Measurements from ENCODE around the gene ALX4. TPM values are rescaled to one million over a fixed set of nuclear protein-coding genes. Genes with fewer than 3 reads are reported as not detected.

ALX4 gene
- total and polyA plus RNA-seq, 7 experiments from 2014 or later, result 0.04 TPM; not detected in 6

DNA sequence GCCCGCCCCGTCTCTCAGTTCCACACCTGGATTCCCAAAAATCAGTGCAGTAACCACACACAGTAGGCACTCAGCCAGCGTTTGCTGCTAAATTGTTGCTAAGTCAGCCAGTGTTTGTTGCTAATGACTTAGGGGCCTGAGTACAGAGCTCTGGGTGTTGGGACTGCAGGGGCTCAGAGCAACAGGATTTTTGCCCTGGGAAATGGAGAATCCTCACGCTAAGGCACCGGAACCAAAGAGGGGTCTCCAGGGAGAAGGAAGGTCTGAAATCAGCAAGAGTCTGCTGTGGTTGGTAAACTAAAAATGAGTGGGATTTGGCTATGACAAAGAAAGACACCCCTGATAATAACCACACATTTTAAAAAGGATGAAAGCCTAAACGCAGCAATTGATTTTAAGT lies 22.7 kb upstream of the ALX4 start:
- intact Hi-C loops (cut with micrococcal nuclease), result no loop called here
- no peak overlapping the region for H3K27ac Mint-ChIP-seq
- CTCF ChIA-PET, result no interaction called here
- H3K4me3 Mint-ChIP-seq, result peak overlapping the region in 1 of 10 donors; percentile 11
- peaks cover 0 to 1% (median 0%) of the 10 kb centered on the region in 7 donors for H3K4me1 Mint-ChIP-seq
- H3K36me3 Mint-ChIP-seq, result no peaks in the 10 kb centered on the region
- no peak for DNase-seq
- no peaks in the 10 kb centered on the region for H3K36me3 ChIP-seq (ENCODE audit: control insufficient read depth in 2 of 3, insufficient read depth in 3 of 3, low read length in 3 of 3)
- H3K27me3 Mint-ChIP-seq, result peaks cover 59 to 86% (median 74%) of the 10 kb centered on the region in 5 donors
- H3K9me3 Mint-ChIP-seq, result no peaks in the 10 kb centered on the region
- ATAC-seq, result no peak
- POLR2A ChIA-PET, result no interaction called here
- H3K9me3 ChIP-seq (ENCODE audit: control insufficient read depth in 2 of 3, low read length in 3 of 3), result no peaks in the 10 kb centered on the region
- H3K27ac ChIP-seq (ENCODE audit: low read depth, low read length), result no peak overlapping the region
- H3K4me1 ChIP-seq (ENCODE audit: control insufficient read depth in 2 of 2, insufficient read depth in 2 of 2, low read length in 2 of 2), result no peaks in the 10 kb centered on the region
- H3K27me3 ChIP-seq (ENCODE audit: control insufficient read depth in 2 of 2, insufficient read depth in 2 of 2, low read length in 2 of 2), result no peaks in the 10 kb centered on the region
- H3K4me3 ChIP-seq (ENCODE audit: low read length), result no peak overlapping the region

DNA sequence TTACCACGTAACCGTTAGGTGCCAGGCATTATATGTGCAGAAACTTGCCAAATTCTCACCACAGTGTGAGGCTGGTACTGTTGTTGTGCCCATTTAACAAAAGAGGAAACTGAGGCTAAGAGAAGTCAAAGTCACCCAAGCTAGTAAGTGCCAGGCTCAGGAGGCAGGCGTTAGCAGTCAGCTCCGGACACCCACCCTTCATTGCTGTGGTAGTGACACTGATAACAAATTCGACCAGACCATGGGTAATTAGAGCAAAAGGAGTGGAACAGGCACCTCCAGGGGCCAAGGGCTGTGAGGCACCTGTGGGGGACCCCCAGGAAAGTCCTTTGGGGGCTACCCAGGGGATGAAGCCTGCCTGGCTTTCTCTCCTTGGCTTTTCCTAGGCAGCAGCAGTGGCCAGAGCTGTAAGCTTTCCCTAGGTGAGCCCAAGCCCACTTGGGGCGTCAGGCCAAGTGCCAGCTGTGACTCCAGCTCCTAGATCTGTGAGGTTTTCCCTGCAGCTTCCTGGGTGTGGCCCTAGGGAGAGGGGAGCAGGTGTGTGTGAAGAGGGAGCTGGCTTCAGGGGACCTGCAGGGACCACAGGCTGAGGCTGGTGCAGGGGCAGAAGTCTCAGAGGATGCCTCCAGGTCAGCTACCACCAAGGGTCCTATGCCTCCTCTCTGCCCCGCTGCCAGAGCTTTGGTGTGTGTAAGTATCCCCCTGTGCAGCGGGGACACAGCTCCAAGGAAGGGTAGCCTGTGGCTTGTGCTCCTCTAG lies 19.7 kb upstream of the ALX4 start:
- no peak overlapping the region for H3K4me3 ChIP-seq (ENCODE audit: low read length)
- H3K9me3 ChIP-seq (ENCODE audit: control insufficient read depth in 2 of 3, low read length in 3 of 3), result no peaks in the 10 kb centered on the region
- DNase-seq, result no peak
- peaks cover 0 to 1% (median 0%) of the 10 kb centered on the region in 11 donors for H3K9me3 Mint-ChIP-seq
- no peaks in the 10 kb centered on the region for H3K27me3 ChIP-seq (ENCODE audit: control insufficient read depth in 2 of 2, insufficient read depth in 2 of 2, low read length in 2 of 2)
- peak overlapping the region in 1 of 9 donors; percentile 39 for H3K27ac Mint-ChIP-seq
- ATAC-seq, result no peak
- intact Hi-C loops (cut with micrococcal nuclease), result no loop called here
- H3K4me3 Mint-ChIP-seq, result no peak overlapping the region
- peaks cover 0 to 3% (median 0%) of the 10 kb centered on the region in 7 donors for H3K4me1 Mint-ChIP-seq
- ChIA-PET CTCF (no interaction called here), POLR2A (no interaction called here)
- no peaks in the 10 kb centered on the region for H3K36me3 Mint-ChIP-seq
- H3K27ac ChIP-seq (ENCODE audit: low read depth, low read length), result no peak overlapping the region
- no peaks in the 10 kb centered on the region for H3K4me1 ChIP-seq (ENCODE audit: control insufficient read depth in 2 of 2, insufficient read depth in 2 of 2, low read length in 2 of 2)
- H3K27me3 Mint-ChIP-seq, result peaks cover 58 to 89% (median 72%) of the 10 kb centered on the region in 5 donors
- H3K36me3 ChIP-seq (ENCODE audit: control insufficient read depth in 2 of 3, insufficient read depth in 3 of 3, low read length in 3 of 3), result no peaks in the 10 kb centered on the region

DNA sequence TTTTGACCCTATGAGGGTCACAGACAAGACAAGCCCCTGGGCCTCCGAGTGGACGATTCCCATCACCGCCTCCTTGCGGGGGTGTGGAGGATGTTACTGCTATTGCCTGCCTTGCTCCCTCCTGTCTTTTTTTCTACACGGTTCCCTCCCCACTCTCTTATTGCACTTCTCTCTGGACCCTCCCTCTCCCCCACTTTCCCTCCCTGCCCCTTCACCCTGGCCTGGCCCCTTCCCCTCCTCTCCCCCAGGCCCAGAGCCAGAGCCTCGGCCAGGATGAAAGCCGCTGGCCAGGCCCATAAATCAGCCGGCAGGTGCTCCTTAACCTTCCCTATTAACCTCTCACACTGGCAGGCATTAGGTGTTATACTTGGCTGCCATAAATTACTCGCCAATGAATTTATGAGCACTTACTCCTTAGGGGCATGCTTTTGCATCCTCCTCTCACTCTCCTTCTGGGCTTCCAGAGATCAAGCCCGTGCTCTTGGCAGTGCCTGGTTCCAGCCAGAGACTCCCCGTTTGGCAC lies 18.3 kb upstream of the ALX4 start:
- peaks cover 63 to 91% (median 77%) of the 10 kb centered on the region in 5 donors for H3K27me3 Mint-ChIP-seq
- H3K27ac ChIP-seq (ENCODE audit: low read depth, low read length), result no peak overlapping the region
- no peak overlapping the region for H3K4me3 Mint-ChIP-seq
- no peaks in the 10 kb centered on the region for H3K36me3 ChIP-seq (ENCODE audit: control insufficient read depth in 2 of 3, insufficient read depth in 3 of 3, low read length in 3 of 3)
- H3K9me3 Mint-ChIP-seq, result peaks cover 0 to 1% (median 0%) of the 10 kb centered on the region in 11 donors
- intact Hi-C loops (cut with micrococcal nuclease), result no loop called here
- peaks cover 0 to 3% (median 0%) of the 10 kb centered on the region in 7 donors for H3K4me1 Mint-ChIP-seq
- H3K9me3 ChIP-seq (ENCODE audit: control insufficient read depth in 2 of 3, low read length in 3 of 3), result no peaks in the 10 kb centered on the region
- H3K36me3 Mint-ChIP-seq, result no peaks in the 10 kb centered on the region
- H3K4me3 ChIP-seq (ENCODE audit: low read length), result no peak overlapping the region
- ATAC-seq, result no peak
- ChIA-PET POLR2A (no interaction called here), CTCF (no interaction called here)
- no peak overlapping the region for H3K27ac Mint-ChIP-seq
- H3K4me1 ChIP-seq (ENCODE audit: control insufficient read depth in 2 of 2, insufficient read depth in 2 of 2, low read length in 2 of 2), result no peaks in the 10 kb centered on the region
- no peaks in the 10 kb centered on the region for H3K27me3 ChIP-seq (ENCODE audit: control insufficient read depth in 2 of 2, insufficient read depth in 2 of 2, low read length in 2 of 2)
- no peak for DNase-seq

DNA sequence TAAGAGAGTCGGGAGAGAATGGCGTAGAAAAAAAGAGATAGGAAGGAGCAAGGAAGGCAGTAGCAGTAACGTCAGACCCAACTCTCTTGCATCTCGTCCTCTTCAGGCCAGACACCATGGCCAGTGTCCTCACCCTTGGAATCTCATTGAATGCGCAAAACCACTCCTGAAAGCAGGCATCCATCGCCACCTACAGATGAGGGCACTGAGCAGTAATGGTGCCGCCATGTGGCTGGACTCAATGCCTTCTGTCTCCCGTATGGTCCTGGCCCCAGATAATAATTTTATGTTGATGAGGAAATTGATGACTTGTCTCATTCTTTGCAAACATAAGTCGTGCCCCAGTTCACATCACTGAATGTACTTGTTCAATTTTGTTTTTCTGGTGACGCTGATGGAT lies 17.8 kb upstream of the ALX4 start:
- ATAC-seq, result no peak
- Mint-ChIP-seq H3K27ac (no peak overlapping the region), H3K36me3 (no peaks in the 10 kb centered on the region), H3K27me3 (peaks cover 66 to 94% (median 76%) of the 10 kb centered on the region in 5 donors), H3K9me3 (peaks cover 0 to 1% (median 0%) of the 10 kb centered on the region in 11 donors), H3K4me3 (no peak overlapping the region), H3K4me1 (peaks cover 0 to 3% (median 0%) of the 10 kb centered on the region in 7 donors)
- POLR2A ChIA-PET, result no interaction called here
- intact Hi-C loops (cut with micrococcal nuclease), result no loop called here
- no peaks in the 10 kb centered on the region for H3K36me3 ChIP-seq (ENCODE audit: control insufficient read depth in 2 of 3, insufficient read depth in 3 of 3, low read length in 3 of 3)
- H3K9me3 ChIP-seq (ENCODE audit: control insufficient read depth in 2 of 3, low read length in 3 of 3), result no peaks in the 10 kb centered on the region
- no peak for DNase-seq
- CTCF ChIA-PET, result no interaction called here
- no peak overlapping the region for H3K27ac ChIP-seq (ENCODE audit: low read depth, low read length)
- H3K27me3 ChIP-seq (ENCODE audit: control insufficient read depth in 2 of 2, insufficient read depth in 2 of 2, low read length in 2 of 2), result no peaks in the 10 kb centered on the region
- H3K4me3 ChIP-seq (ENCODE audit: low read length), result no peak overlapping the region
- H3K4me1 ChIP-seq (ENCODE audit: control insufficient read depth in 2 of 2, insufficient read depth in 2 of 2, low read length in 2 of 2), result no peaks in the 10 kb centered on the region

DNA sequence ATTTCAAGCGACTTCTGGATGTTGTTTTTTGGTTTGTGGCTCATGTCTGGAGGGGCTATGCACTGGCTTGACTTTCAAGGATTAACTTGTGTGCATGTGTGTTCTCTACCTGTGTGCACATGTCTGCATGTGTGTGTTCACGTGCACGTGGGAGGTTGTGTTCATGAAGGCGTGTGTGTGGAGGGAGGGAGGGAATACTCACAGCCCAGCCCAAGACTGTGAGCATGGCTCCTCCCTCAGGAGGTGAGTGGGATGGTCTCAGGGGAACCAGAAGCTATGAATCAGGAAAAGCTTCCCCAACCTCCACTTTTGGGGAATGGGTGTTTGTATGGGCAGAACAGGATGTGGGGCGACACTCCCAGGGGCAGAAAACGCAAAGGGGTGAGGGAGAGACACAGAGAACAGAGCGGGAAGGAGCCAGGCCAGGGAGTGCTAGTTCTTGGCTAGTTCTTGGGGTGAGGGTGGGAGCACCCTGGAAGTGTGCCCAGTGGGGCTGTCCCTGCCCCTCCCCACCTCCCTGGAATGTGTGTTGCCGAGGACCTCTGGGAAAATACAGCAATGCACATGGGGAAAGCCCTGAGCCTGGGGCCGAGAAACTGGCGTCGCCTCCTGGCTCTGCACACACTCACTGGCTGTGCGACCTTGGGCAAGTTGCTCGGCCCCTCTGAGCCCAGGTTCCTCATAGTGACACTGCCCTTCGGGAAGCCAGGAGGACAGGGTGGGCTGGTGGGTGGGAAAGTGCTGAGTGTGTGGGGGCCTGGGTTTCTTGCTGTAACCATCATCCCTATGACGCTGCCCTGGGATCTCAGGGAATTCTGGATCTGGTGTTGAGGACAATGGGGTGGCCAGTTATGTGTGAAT lies 16.9 kb upstream of the ALX4 start:
- no peak for DNase-seq
- Mint-ChIP-seq H3K27ac (no peak overlapping the region), H3K36me3 (no peaks in the 10 kb centered on the region), H3K4me1 (peaks cover 0 to 3% (median 0%) of the 10 kb centered on the region in 7 donors), H3K4me3 (no peak overlapping the region), H3K9me3 (peaks cover 0 to 1% (median 0%) of the 10 kb centered on the region in 11 donors), H3K27me3 (peaks cover 73 to 93% (median 79%) of the 10 kb centered on the region in 5 donors)
- H3K9me3 ChIP-seq (ENCODE audit: control insufficient read depth in 2 of 3, low read length in 3 of 3), result no peaks in the 10 kb centered on the region
- H3K27me3 ChIP-seq (ENCODE audit: control insufficient read depth in 2 of 2, insufficient read depth in 2 of 2, low read length in 2 of 2), result peaks cover 0 to under 1% of the 10 kb centered on the region in 2 donors
- ChIA-PET POLR2A (no interaction called here), CTCF (no interaction called here)
- H3K4me3 ChIP-seq (ENCODE audit: low read length), result no peak overlapping the region
- ATAC-seq, result no peak
- intact Hi-C loops (cut with micrococcal nuclease), result no loop called here
- no peaks in the 10 kb centered on the region for H3K4me1 ChIP-seq (ENCODE audit: control insufficient read depth in 2 of 2, insufficient read depth in 2 of 2, low read length in 2 of 2)
- no peak overlapping the region for H3K27ac ChIP-seq (ENCODE audit: low read depth, low read length)
- no peaks in the 10 kb centered on the region for H3K36me3 ChIP-seq (ENCODE audit: control insufficient read depth in 2 of 3, insufficient read depth in 3 of 3, low read length in 3 of 3)

DNA sequence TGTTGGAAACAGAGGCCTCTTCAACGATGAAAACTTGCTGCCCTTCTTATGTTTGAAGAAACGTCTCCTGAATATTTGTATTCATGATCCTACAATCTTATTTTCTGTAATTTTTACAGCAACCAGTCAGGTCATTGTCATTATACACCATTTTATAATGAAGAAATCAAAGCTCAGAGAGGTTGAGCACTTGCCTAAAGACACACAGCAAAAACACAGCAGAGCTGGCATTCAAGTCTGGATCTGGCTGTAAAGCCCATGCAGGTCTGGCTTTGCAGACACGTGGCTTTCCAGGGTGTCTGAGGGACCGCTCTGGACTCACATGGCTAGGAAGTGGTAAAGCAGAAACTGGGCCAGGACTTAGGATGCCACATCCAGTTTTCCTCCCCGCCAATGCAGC lies 15.8 kb upstream of the ALX4 start:
- CTCF ChIA-PET, result no interaction called here
- Mint-ChIP-seq H3K36me3 (no peaks in the 10 kb centered on the region), H3K27me3 (peaks cover 79 to 95% (median 84%) of the 10 kb centered on the region in 5 donors), H3K4me3 (no peak overlapping the region), H3K27ac (no peak overlapping the region), H3K9me3 (peaks cover 0 to 4% (median 0%) of the 10 kb centered on the region in 11 donors), H3K4me1 (peaks cover 0 to 3% (median 0%) of the 10 kb centered on the region in 7 donors)
- H3K4me3 ChIP-seq (ENCODE audit: low read length), result no peak overlapping the region
- POLR2A ChIA-PET, result no interaction called here
- H3K9me3 ChIP-seq (ENCODE audit: control insufficient read depth in 2 of 3, low read length in 3 of 3), result no peaks in the 10 kb centered on the region
- no peak overlapping the region for H3K27ac ChIP-seq (ENCODE audit: low read depth, low read length)
- no peaks in the 10 kb centered on the region for H3K4me1 ChIP-seq (ENCODE audit: control insufficient read depth in 2 of 2, insufficient read depth in 2 of 2, low read length in 2 of 2)
- no peak for DNase-seq
- peaks cover 0 to 5% of the 10 kb centered on the region in 2 donors for H3K27me3 ChIP-seq (ENCODE audit: control insufficient read depth in 2 of 2, insufficient read depth in 2 of 2, low read length in 2 of 2)
- intact Hi-C loops (cut with micrococcal nuclease), result no loop called here
- no peaks in the 10 kb centered on the region for H3K36me3 ChIP-seq (ENCODE audit: control insufficient read depth in 2 of 3, insufficient read depth in 3 of 3, low read length in 3 of 3)
- ATAC-seq, result no peak
